Measurements from ENCODE around the gene MCCC2. TPM values are rescaled to one million over a fixed set of nuclear protein-coding genes. Genes with fewer than 3 reads are reported as not detected.

MCCC2 gene
- total and polyA plus RNA-seq, 2 of the 8 experiments (the other 6 are each of a cell fraction or from before 2014, with no cell fraction given) = 71.7 to 86.6 TPM

GRCh38 chr5:71693828-71694427 is 106.8 kb downstream of the MCCC2 start:
- H3K18ac ChIP-seq (ENCODE audit: extremely low read depth, low read length) = no peak overlapping the region
- FAIRE-seq (no peak), DNase-seq (ENCODE audit: low read depth in 1 of 2, low spot score in 2 of 2) (no peak)
- no peak overlapping the region for H2BK5ac ChIP-seq (ENCODE audit: low read depth, low read length)
- H3K27me3 ChIP-seq (replicated peaks in 1 of 4; ENCODE audit: control insufficient read depth in 3 of 4, extremely low read depth in 1 of 4, insufficient read depth in 3 of 4, low read length in 3 of 4) = no peaks in the 10 kb centered on the region; a peak in 1 of 7 replicates
- H4K5ac ChIP-seq (ENCODE audit: insufficient read length, low read depth, low read length) = no peak overlapping the region
- H2BK15ac ChIP-seq (ENCODE audit: low read length) = no peak overlapping the region
- 48% methylated on average over 7 of the region's 7 CpGs; no CpG with 5 or more reads in 1 of the 2 experiments for WGBS, 2 experiments (ENCODE audit: extremely low coverage in 1 of 2, insufficient coverage in 1 of 2, insufficient read length in 1 of 2, insufficient replicate concordance in 2 of 2, low coverage in 1 of 2, low lambda C conversion rate in 2 of 2, missing lambda C conversion rate in 1 of 2)
- no peak overlapping the region for H2BK120ac ChIP-seq (replicated peaks; ENCODE audit: low read depth, low read length)
- no peak overlapping the region for H2AK5ac ChIP-seq (ENCODE audit: low read depth, low read length)
- H2AFZ ChIP-seq (ENCODE audit: low read length) = peak overlapping the region; percentile 77
- no peaks in the 10 kb centered on the region for H3K79me2 ChIP-seq (ENCODE audit: control insufficient read depth in 1 of 2, insufficient read depth in 2 of 2, low read length in 2 of 2)
- no peaks in the 10 kb centered on the region for H4K20me1 ChIP-seq (replicated peaks in 1 of 2; ENCODE audit: control insufficient read depth in 1 of 2, insufficient read depth in 2 of 2, low read length in 2 of 2)
- H3K23me2 ChIP-seq (ENCODE audit: low read depth, low read length) = no peaks in the 10 kb centered on the region
- H3K23ac ChIP-seq (ENCODE audit: insufficient read length) = no peak overlapping the region
- H3K36me3 ChIP-seq (ENCODE audit: control insufficient read depth in 2 of 4, insufficient read depth in 4 of 4, low read length in 3 of 4) = no peaks in the 10 kb centered on the region
- POLR2A ChIA-PET (ENCODE audit: partially characterized antibody) = interaction anchor here (0.8 kb wide), 1 partner anchor 25 kb away, joined by 3 read pairs; the partner anchor contains the start of gene CARTPT
- no peak overlapping the region for H3K14ac ChIP-seq (ENCODE audit: insufficient read length)
- H4K8ac ChIP-seq (ENCODE audit: extremely low read depth, insufficient read depth, low read length) = no peak overlapping the region
- no peak overlapping the region for H4K91ac ChIP-seq (replicated peaks; ENCODE audit: insufficient read length, low read length)
- H3K4me3 ChIP-seq (ENCODE audit: extremely low read depth in 1 of 4, insufficient read depth in 2 of 4, low read depth in 3 of 4, low read length in 4 of 4) = peak overlapping the region in 1 of 4 experiments; percentile 16; a peak in 1 of 8 replicates
- peaks cover 0 to 4% (median 0%) of the 10 kb centered on the region in 4 experiments; a peak in 3 of 7 replicates for H3K4me1 ChIP-seq (replicated peaks in 1 of 4; ENCODE audit: control insufficient read depth in 3 of 4, insufficient read depth in 4 of 4, low read length in 3 of 4)
- no peaks in the 10 kb centered on the region for H3K9me3 ChIP-seq (ENCODE audit: insufficient read depth in 2 of 2, low read depth in 1 of 2, low read length in 1 of 2)
- H2BK20ac ChIP-seq (ENCODE audit: low read length) = no peak overlapping the region
- no peak overlapping the region for H2BK12ac ChIP-seq (ENCODE audit: low read depth, low read length)
- no peak overlapping the region; a peak in 1 of 7 replicates for H3K9ac ChIP-seq (replicated peaks in 1 of 4; ENCODE audit: extremely low read depth in 1 of 4, low read depth in 3 of 4, low read length in 3 of 4)
- H3K79me1 ChIP-seq (ENCODE audit: low read depth, low read length) = no peaks in the 10 kb centered on the region
- CTCF ChIA-PET (ENCODE audit: partially characterized antibody) = interaction anchor here (0.6 to 5.5 kb wide), 5 partner anchors 13 to 64 kb away, joined by 3 to 58 read pairs (median 3); no protein-coding TSS in a partner anchor
- H3K4me2 ChIP-seq (ENCODE audit: insufficient read depth in 1 of 2, low read depth in 2 of 2, low read length in 2 of 2) = peak overlapping the region in 1 of 2 experiments; percentile 38; a peak in 2 of 4 replicates
- H3K56ac ChIP-seq (replicated peaks; ENCODE audit: insufficient read length, low read depth, low read length) = no peak overlapping the region
- no peak overlapping the region for H3K4ac ChIP-seq (replicated peaks; ENCODE audit: insufficient read length, low read depth, low read length)
- no peak overlapping the region for H3K27ac ChIP-seq (ENCODE audit: low read depth, low read length)
- no peak for TF ChIP-seq USF2 (IDR thresholded peaks at IDR 0.05; ENCODE audit: low read length)
- TF ChIP-seq CBX8 (IDR thresholded peaks at IDR 0.05; ENCODE audit: borderline replicate concordance, low read depth, low read length) = no peak
- TF ChIP-seq TCF12 (IDR thresholded peaks at IDR 0.05; ENCODE audit: low read depth, low read length) = no peak
- TF ChIP-seq YY1 (IDR thresholded peaks at IDR 0.05; ENCODE audit: low read depth, low read length) = no peak
- TF ChIP-seq SIX5 (IDR thresholded peaks at IDR 0.05; ENCODE audit: low read depth, low read length) = no peak
- no peak for TF ChIP-seq SAP30 (IDR thresholded peaks at IDR 0.05; ENCODE audit: insufficient read depth, insufficient replicate concordance, low read length)
- TF ChIP-seq RXRA (IDR thresholded peaks at IDR 0.05; ENCODE audit: insufficient read depth, low read depth, low read length) = no peak
- TF ChIP-seq SIRT6 (IDR thresholded peaks at IDR 0.05; ENCODE audit: low read length) = no peak
- TF ChIP-seq CHD1 (IDR thresholded peaks at IDR 0.05; ENCODE audit: low read depth, low read length) = no peak

Measured in H1 (cell line).